HepG2 (cell line): ENCODE measurements around the gene FLYWCH1. TPM values are rescaled to one million over a fixed set of nuclear protein-coding genes. Genes with fewer than 3 reads are reported as not detected.

Source experiments
- AHDC1 ChIP-seq: sonication (generic); formaldehyde crosslinking; IDR thresholded peaks from 2 replicates; pipeline ENCODE4 v1.5.1; 2020; ENCODE audit warnings: mild to moderate bottlenecking, missing genetic modification reagents, borderline replicate concordance
- BRCA1 ChIP-seq: sonication (generic); formaldehyde crosslinking; IDR thresholded peaks from 2 replicates; pipeline ENCODE4 v1.4.0; 2020; ENCODE audit warnings: missing genetic modification reagents
- CEBPB ChIP-seq: IDR thresholded peaks from 2 replicates; pipeline ENCODE4 v1.6.1; 2011; ENCODE audit warnings: low read depth, low read length, improper control_type of control experiment, borderline replicate concordance
- GMEB2 ChIP-seq: IDR thresholded peaks from 2 replicates; pipeline ENCODE4 v1.6.1; 2016; ENCODE audit warnings: missing biosample characterization, missing genetic modification reagents, low read depth
- KAT2B ChIP-seq: fragments of 150-350 bp; IDR thresholded peaks from 2 replicates; pipeline ENCODE4 v1.6.1; 2014; ENCODE audit warnings: low read depth, low read length, borderline replicate concordance
- POLR2AphosphoS5 ChIP-seq: IDR thresholded peaks from 2 replicates; pipeline ENCODE4 v1.6.1; 2012; ENCODE audit warnings: low read depth, low read length
- RFX3 ChIP-seq: IDR thresholded peaks from 2 replicates; pipeline ENCODE4 v1.6.1; 2016; ENCODE audit warnings: missing biosample characterization, missing genetic modification reagents
- SALL2 ChIP-seq: sonication (generic); formaldehyde crosslinking; IDR thresholded peaks from 2 replicates; pipeline ENCODE4 v1.8.1; 2023; ENCODE audit warnings: mild to moderate bottlenecking, missing genetic modification reagents, inconsistent platforms
- SIN3A ChIP-seq: IDR thresholded peaks from 2 replicates; pipeline ENCODE4 v1.6.1; 2011; ENCODE audit warnings: low read depth, mild to moderate bottlenecking, control low read depth, low read length, borderline replicate concordance
- SYNCRIP ChIP-seq: fragments of 200-400 bp; formaldehyde crosslinking; IDR thresholded peaks from 2 replicates; pipeline ENCODE4 v1.6.1; 2018; ENCODE audit warnings: mild to moderate bottlenecking, low read depth, low read length; ENCODE audit not compliant: insufficient read depth
- TOE1 ChIP-seq: sonication (generic); formaldehyde crosslinking; IDR thresholded peaks from 2 replicates; pipeline ENCODE4 v1.4.0; 2020; ENCODE audit warnings: mild to moderate bottlenecking, missing genetic modification reagents
- XBP1 ChIP-seq: sonication (generic); formaldehyde crosslinking; IDR thresholded peaks from 2 replicates; pipeline ENCODE4 v1.5.0; 2020; ENCODE audit warnings: missing genetic modification reagents
- ZNF207 ChIP-seq: fragments of 450-650 bp; IDR thresholded peaks from 2 replicates; pipeline ENCODE4 v1.6.1; 2016; ENCODE audit warnings: antibody characterized with exemption, borderline replicate concordance
- ZNF335 ChIP-seq: sonication (generic); formaldehyde crosslinking; IDR thresholded peaks from 2 replicates; pipeline ENCODE4 v1.4.0; 2020; ENCODE audit warnings: missing genetic modification reagents
- ZNF432 ChIP-seq: sonication (generic); formaldehyde crosslinking; IDR thresholded peaks from 2 replicates; pipeline ENCODE4 v1.5.0; 2020; ENCODE audit warnings: missing genetic modification reagents, mild to moderate bottlenecking, borderline replicate concordance
- ZNF567 ChIP-seq: sonication (generic); formaldehyde crosslinking; IDR thresholded peaks from 2 replicates; pipeline ENCODE4 v1.8.1; 2023; ENCODE audit warnings: mild to moderate bottlenecking, missing genetic modification reagents, borderline replicate concordance
- ZNF674 ChIP-seq: sonication (generic); formaldehyde crosslinking; IDR thresholded peaks from 2 replicates; pipeline ENCODE4 v1.5.0; 2020; ENCODE audit warnings: low read depth, mild to moderate bottlenecking, missing genetic modification reagents
- ZNF850 ChIP-seq: sonication (generic); formaldehyde crosslinking; conservative IDR thresholded peaks from 2 replicates; pipeline ENCODE4 v1.9.0; 2021; ENCODE audit warnings: mild to moderate bottlenecking, missing genetic modification reagents
- polyA plus RNA-seq, 8 experiments: library from polyadenylated mRNA; depleted of rRNA in 3 of 8; stranded (reverse) in 7 of 8; unstranded in 1 of 8; fragments of >200 nt; fragmentation: Illumina TruSeq in 4 of 8; extraction: Trizol in 4 of 8; gene quantifications; 2 replicates each; pipeline versions ENCODE4 v1.2.1 to v1.2.3, GENCODE V29; 2011 to 2016; ENCODE audit warnings: low read depth in 4 of 8, missing spikeins in 1 of 8, mixed read lengths in 1 of 8; ENCODE audit not compliant: insufficient read depth in 1 of 8
- total RNA-seq, 5 experiments: library from RNA; depleted of rRNA; stranded (reverse); fragments of >200 nt; fragmentation: Illumina TruSeq; extraction: Trizol; gene quantifications; 2 replicates each; pipeline ENCODE4 v1.2.3, GENCODE V29; 2016; ENCODE audit warnings: low read depth in 1 of 5
- TF ChIP-seq, protein P1 (sequence below): sonication (generic); formaldehyde crosslinking; IDR thresholded peaks from 2 replicates; pipeline ENCODE4 v1.8.1; 2023; ENCODE audit warnings: mild to moderate bottlenecking, inconsistent platforms, moderate library complexity, missing genetic modification reagents, borderline replicate concordance
- TF ChIP-seq, protein P2 (sequence below): sonication (generic); formaldehyde crosslinking; IDR thresholded peaks from 2 replicates; pipeline ENCODE4 v1.9.0; 2021; ENCODE audit warnings: missing genetic modification reagents, mild to moderate bottlenecking, borderline replicate concordance

The FLYWCH1 gene
- total and polyA plus RNA-seq, 2 of the 13 experiments (the other 11 are each of a cell fraction or from before 2014, with no cell fraction given), result 7.3 to 12.4 TPM

- TF ChIP-seq CEBPB, result no peak
- TF ChIP-seq RFX3 (CRISPR knock-in tag), result peak; percentile 49; the same call in 1 of the 2 replicates
- TF ChIP-seq AHDC1 (CRISPR knock-in tag), result no peak
- no peak for TF ChIP-seq ZNF432 (CRISPR knock-in tag)
- TF ChIP-seq KAT2B, result no peak
- peak; percentile 88; the same call in 1 of the 2 replicates for TF ChIP-seq ZNF567 (CRISPR knock-in tag)
- TF ChIP-seq POLR2AphosphoS5, result peak; percentile 71
- TF ChIP-seq XBP1, result 0 out of 2 replicates have a peak, but pooled peaks have one; percentile 69
- TF ChIP-seq GMEB2, result no peak
- TF ChIP-seq ZNF207, result no peak
- no peak for TF ChIP-seq SYNCRIP
- TF ChIP-seq TOE1 (CRISPR knock-in tag), result peak; percentile 95
- peak; percentile 98 for TF ChIP-seq SIN3A
- TF ChIP-seq ZNF850 (CRISPR knock-in tag), result no peak
- TF ChIP-seq, protein P1, sequence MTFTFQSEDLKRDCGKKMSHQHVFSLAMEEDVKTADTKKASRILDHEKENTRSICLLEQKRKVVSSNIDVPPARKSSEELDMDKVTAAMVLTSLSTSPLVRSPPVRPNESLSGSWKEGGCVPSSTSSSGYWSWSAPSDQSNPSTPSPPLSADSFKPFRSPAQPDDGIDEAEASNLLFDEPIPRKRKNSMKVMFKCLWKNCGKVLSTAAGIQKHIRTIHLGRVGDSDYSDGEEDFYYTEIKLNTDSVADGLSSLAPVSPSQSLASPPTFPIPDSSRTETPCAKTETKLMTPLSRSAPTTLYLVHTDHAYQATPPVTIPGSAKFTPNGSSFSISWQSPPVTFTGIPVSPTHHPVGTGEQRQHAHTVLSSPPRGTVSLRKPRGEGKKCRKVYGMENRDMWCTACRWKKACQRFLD, result peak; percentile 87; the same call in 1 of the 2 replicates
- TF ChIP-seq SALL2 (CRISPR knock-in tag), result peak; percentile 88
- TF ChIP-seq, protein P2, sequence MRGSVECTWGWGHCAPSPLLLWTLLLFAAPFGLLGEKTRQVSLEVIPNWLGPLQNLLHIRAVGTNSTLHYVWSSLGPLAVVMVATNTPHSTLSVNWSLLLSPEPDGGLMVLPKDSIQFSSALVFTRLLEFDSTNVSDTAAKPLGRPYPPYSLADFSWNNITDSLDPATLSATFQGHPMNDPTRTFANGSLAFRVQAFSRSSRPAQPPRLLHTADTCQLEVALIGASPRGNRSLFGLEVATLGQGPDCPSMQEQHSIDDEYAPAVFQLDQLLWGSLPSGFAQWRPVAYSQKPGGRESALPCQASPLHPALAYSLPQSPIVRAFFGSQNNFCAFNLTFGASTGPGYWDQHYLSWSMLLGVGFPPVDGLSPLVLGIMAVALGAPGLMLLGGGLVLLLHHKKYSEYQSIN, result no peak; the same call in 1 of the 2 replicates
- peak; percentile 96 for TF ChIP-seq BRCA1
- peak; percentile 86; the same call in 1 of the 2 replicates for TF ChIP-seq ZNF674 (CRISPR knock-in tag)
- TF ChIP-seq ZNF335 (CRISPR knock-in tag), result peak; percentile 93; the same call in 1 of the 2 replicates
These were observed 57.2 kb downstream of the FLYWCH1 start, which contains the start of gene PAQR4 (continued) for GRCh38 chr16:2968738-2969544.
